HG02678 (cell line): Measurements from ENCODE around the gene FLNB.
A peak's percentile ranks its signal among the peaks of the same experiment; 100 is the strongest.

Experiments
- ATAC-seq: cut with Tn5 transposase; IDR thresholded peaks from one replicate; pipeline ENCODE4 v1.9.1; 2021; ENCODE audit warnings: mild to moderate bottlenecking, moderate library complexity; ENCODE audit not compliant: unreplicated experiment

Gene FLNB

DNA sequence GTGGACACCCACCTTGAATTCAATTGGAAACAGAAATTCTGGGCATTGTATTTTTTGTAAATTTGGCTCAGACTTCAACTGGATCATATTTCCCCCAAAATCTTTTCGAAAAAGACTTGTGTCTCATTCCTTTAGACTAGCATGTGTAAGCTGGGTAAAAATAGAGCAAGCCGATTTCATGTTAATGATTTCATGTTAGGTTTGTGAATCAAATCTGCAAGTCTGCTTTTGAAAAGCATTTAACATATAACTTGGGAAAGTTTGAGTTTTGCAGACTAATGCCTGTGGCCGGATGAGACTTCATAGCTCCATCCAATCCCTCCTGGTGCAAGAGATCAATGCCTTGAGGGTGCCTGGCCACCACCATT, 64.5 kb downstream of the FLNB start:
- ATAC-seq: no peak

DNA sequence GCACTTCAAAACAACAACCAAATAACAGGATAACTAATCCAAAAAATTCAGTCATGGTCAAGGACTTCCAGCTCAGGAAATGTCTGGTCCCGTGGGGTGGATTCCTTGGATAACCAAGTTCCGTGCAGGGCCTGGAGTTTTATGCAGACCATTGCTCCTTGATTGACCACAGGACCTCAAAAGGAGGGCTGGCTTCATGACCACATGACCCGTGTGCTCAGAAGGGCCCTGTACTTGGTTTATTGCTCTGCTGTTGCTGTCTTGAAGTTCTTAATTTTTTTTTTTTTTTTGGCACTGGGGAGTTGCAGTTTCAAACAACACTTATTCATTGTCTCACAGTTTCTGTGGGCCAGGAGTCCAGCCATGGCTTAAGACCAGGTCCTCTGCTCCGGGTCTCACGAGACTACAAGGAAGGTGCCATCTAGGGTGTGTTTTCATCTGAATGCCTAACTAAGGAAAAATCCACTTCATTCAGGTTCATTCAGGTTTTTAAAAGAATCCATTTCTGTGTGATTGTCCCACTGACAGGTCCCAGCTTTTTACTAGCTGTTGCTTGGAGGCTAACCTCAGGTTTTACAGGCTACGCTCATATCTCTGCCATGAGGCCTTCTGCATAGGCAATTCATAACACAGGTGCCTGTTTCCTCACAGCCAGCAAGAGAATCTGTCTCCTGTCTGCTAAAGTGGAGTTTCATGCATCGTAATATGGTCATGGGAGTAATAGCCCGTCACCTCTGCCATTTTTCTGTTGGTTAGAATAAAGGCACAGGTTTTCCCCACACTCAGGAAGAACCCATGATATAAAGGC, 65.3 kb downstream of the FLNB start:
- peak; percentile 42 for ATAC-seq

DNA sequence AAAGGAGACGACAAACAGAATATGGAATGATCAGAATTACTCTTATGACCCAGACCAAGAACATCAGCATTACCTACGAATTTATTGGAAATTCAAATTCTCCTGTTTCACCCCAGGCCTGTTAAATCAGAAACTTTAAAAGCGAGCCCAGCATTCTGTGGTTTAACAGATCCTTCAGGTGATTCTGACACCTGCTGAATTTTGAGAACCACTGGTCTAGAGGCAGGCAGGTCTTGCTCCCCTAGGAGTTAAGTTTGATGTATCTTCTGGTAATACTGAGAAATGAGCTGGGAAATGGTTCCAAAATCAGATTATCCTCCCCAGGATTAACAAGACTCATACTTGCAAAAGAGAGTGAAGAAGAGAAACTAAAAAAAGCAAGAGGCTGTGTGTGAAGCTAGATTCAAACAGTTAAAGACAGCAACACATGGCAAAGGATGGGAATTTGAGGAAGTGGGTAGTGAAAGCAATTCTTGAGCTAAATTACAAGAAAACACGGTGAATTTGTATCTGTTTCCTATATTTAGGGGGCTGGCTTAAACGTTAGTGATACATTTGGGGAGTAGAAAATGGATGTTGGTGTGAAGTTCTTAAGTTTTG, 66.0 kb downstream of the FLNB start:
- peak; percentile 46 for ATAC-seq

DNA sequence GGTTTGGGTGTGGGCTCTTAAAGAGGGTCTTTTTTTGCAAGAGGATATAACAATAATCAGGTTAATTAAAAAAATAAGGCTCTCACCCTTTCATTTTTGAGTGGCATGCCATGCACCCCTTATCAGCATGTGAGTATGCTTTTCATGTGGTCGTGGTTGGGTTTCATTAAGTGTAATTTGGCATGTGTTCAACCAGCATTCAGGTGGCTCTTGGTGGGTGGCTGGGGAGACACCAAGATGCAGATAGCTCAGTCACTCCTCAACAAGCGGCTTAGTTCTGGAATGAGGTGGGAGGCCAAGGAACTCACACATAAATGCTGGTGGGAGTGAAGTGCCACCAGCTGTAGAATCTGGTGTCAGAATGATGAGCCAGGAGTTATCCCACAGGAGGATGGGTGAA, 66.8 kb downstream of the FLNB start:
- no peak for ATAC-seq

DNA sequence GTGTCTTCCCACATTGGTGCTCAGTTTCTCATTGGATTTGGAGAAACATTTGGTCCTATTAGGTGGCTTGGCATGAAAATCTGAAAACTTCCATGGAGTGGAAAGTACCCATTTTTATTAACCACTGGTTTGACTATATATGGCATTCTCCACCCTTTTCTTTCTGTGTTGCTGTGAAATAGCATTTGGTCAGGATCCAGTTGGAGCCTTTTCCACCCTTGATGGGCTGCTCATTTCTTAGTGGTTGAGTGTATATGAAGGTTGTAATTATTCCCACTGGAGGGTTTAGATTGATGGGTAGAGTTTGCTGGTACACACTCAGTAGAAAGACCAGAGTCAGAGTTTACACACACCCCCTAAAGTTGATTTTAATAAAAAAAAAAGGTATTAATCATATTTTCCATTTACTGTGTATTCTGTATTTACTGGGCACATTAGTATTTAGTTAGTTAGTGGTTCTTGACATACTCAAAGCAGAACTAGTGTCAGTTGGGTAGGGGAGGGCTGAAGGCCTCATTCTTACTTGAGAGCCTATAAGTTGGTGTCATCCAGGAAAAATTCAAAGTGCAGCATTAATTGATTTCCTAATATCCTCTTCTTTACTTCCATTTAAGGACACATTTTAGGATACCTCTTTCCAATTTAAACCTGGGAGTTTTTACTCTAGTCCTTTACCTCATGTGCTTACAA, 69.5 kb downstream of the FLNB start:
- no peak for ATAC-seq

DNA sequence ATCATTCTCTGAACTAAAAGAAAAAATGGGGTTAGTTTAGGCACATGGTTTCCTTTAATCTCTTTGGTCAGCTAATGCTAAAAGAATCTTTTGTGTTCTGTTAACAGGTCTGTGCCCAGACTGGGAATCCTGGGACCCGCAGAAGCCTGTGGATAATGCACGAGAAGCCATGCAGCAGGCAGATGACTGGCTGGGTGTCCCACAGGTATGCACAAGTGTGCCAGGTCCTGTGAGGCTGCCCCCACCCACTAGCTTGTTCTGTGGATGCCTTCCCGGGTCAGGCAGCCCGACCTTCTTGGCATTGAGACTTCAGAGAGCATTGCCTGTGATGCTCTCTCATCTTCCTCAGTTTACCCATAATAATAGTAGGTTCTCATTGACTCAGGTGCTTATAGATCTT, 70.4 kb downstream of the FLNB start:
- ATAC-seq: no peak

DNA sequence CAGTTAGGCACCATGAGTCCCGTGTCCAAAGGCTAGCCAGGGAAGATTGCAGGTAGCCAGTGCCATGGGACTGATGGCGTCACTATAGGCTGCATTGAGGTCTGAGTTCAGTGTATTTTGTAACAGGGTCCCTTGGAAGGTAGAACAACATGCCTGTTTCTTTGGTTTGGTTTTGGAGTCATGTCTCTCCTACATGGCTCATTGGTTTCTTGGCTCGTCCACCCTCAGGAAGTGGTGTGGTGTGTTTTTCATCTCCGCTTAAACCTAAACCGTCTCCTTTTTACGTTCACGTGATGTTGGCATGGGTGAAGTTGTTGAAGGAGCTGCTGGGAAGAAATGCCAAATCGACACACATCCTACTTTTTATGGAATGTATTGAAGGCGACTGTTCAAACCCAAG, 71.6 kb downstream of the FLNB start:
- ATAC-seq: no peak

DNA sequence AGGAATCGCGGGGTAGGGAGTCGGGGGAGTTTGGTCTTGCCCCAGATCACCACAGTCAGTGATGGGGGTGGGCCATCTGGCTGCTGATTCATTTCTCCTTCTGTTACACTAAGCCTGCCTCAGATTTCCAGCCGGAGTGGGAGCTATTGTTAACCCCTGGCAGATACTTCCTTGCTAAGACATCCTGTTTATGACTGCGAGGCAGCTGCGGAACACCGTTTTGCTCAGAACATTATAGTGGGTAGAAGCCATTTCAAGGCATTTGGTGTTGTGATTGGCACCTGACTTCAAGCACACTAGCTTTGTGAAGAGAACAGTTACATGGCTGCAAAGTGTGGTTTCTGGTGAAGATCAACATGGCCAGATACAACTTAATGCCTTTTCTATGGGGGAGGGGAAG, 73.8 kb downstream of the FLNB start:
- ATAC-seq: no peak

DNA sequence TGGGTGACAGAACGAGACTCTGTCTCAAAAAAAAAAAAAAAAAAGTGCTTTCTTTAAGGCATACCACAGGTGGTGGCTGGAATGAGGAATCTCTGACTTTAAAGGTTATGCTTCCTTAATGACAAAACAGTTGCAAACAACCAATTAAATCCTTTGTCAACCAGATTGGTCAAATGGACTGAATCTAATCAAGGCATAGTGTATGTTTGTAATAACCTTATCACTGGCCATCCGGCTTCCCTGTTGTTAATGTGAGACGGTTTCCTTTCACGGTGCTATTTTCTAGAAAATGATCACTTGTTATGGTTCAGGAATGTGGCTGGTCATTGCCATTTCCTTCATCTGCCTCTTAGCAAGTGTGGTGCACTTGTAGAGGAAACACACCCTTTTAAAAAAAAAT, 75.9 kb downstream of the FLNB start:
- ATAC-seq: no peak

DNA sequence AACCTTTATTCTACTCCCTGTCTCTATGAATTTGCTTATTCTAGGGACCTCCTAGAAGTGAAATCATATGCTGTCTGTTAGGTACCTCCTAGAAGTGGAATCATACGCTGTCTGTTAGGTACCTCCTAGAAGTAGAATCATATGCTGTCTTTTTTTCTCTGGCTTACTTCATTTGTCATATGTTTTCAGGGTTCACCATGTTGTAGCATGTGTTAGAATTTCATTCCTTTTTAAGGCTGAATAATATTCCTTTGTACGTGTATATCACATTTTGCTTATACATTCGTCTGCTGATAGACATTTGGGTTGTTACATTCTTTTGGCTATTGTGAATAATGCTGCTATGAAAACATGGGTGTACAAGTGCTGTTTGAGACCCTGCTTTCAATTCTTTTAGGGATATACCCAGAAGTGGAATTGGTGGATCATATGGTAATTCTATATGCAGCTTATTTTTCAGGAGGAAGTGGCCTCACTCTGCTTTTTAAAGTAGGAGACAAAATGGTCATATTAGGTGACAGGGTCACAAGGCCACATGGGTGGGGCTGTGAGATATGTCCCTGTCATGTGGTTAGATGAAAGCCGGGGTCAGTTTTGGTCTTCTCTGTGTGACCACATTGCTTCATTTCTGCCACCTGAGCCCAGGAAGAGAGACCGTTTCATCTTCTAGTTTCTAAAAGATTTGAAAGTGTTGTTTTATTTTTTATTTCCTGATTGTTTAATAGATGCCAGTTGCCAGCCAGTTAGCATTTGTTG, 76.7 kb downstream of the FLNB start:
- peak; percentile 80 for ATAC-seq

DNA sequence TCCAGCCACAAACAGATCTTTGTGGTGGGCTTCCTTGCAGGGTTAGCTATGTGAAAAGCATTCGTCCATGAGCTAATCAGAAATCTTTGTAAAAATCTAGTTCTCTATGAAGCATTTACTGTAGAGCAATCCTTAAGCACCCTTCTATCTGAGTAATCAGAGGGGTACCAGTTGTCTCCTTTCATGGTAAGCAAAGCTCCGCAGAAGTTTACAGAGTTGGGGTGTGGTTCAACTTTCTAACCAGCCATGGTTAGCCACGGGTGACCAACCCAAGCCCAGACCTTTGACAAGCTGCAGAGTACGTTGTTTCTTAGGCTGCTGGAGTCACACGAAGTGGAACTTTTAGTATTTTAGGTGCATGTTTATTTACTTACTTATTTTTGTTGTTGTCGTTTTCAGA, 77.4 kb downstream of the FLNB start:
- ATAC-seq: peak; percentile 24

DNA sequence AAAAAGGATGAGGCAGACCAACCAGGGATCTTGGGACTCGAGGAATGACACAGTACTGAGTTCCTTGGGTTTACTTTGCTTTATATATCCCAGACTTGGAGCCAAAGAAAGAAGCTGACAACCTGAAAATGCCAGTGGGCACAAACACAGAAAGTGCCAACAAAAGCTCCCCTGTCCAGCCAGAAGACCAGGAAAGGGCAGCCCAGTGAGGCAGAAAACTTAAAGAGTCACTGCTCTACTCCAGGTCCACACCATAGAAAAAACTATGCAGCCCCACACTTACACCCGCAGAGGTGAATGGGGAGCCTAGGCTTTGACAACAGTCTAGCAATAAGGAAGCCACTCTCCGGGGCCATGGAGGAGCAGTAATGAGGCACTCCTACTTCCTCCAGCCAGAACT, 80.3 kb downstream of the FLNB start:
- no peak for ATAC-seq

DNA sequence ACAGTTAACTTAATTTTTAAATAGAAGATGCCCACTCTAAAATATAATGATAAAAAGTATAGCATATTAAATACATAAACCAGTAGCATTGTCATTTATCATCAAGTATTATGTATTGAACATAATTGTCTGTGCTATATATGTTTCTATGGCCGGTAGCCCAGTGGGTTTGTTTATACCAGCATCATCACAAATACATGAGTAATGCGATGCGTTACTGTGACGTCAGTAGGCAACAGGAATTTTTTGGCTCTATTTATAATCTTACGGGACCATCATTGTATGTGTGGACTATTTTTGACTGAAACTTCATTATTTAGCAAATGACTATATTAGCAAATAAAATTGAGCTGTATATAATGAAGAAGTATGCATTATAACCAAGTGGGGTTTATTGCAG, 82.1 kb downstream of the FLNB start:
- no peak for ATAC-seq

DNA sequence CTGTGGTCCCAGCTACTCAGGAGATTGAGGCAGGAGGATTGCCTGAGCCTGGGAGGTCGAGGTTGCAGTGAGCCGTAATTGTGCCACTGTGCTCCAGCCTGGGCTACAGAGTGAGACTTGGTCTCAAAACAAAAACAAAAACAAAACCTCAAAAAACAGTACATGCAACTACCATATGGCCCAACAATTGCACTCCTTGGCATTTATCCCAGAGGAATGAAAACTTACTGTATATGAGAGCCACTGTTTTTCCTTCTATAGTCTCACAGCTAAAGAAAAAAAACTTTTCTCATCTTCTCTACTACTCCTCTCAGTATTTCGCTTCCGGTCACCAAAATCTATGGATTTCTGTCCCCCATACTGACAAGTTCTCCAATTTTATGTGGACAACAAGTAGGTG, 84.3 kb downstream of the FLNB start:
- ATAC-seq: no peak

DNA sequence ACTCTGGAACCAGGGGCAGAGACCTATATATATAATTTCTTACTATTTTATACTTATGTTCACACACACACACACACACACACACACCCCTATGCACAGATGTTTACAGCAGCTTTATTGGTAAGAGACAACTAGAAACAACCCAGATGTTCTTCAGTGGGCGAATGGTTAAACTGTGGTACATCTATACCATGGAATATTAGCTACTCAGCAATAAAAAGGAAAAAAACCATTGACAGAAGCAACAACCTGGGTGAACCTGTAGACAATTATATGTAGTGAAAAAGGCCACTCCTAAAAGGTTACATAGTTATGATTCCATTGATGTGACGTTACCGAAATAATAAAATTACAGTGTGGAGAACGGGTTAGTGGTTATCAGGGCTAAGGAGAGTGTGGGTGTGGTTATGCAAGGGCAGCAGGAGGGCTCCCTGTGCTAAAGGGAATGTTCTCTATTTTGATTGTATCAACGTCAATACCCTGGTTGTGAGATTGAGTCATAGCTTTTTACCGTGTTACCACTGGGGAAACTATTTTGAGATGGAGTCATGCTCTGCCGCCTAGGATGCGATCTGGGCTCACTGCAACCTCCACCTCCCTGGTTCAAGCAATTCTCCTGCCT, 85.5 kb downstream of the FLNB start:
- no peak for ATAC-seq

DNA sequence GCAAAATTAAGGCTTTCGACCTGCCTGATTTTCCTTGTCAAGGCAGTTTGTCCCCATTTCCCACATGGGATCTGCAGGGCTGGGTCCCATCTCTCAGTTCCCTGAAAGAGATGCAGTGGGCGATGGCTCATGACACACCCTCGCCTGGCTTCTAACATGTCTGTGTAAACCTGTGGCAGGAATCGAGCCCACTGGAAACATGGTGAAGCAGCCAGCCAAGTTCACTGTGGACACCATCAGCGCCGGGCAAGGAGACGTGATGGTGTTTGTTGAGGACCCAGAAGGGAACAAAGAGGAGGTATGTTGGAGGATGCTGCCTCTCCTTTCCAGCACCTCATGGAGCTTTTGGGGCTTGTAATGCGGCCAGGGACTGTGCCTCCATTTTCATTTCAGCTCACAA, 86.4 kb downstream of the FLNB start:
- no peak for ATAC-seq

DNA sequence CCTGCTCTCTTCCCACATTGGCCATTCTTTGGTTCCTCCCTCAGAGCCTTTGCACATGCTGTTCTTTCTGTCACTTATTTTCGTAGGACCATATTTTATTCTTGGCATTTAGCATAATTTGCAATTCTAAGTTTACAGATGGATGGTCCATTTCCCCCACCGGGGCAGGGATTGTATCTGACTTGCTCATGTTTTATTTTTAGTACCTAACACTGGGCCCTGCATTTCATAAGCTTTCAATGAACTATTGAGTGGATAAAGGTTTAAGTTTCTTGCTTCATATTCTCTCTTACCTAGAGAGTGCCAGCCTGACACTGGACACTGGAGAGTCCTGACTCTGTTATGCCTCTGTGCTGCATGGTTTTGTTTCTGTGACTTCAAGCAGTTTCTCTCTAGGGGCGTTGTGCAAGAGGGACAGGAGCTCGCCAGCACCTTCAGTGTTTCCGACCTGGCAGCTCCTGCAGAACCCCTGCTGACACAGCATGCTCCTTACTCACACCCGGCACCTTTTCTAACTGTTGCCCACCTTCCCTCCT, 87.4 kb downstream of the FLNB start:
- no peak for ATAC-seq

DNA sequence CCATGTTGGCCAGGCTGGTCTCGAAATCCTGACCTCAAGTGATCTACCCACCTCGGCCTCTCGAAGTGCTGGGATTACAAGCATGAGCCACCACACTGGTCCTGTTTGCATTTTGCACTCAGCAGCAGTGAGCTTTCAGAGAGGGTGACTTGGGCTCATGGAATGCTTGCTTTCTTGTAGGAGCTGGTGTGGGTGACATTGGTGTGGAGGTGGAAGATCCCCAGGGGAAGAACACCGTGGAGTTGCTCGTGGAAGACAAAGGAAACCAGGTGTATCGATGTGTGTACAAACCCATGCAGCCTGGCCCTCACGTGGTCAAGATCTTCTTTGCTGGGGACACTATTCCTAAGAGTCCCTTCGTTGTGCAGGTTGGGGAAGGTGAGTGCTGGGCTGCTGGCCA, 90.3 kb downstream of the FLNB start:
- ATAC-seq: no peak

DNA sequence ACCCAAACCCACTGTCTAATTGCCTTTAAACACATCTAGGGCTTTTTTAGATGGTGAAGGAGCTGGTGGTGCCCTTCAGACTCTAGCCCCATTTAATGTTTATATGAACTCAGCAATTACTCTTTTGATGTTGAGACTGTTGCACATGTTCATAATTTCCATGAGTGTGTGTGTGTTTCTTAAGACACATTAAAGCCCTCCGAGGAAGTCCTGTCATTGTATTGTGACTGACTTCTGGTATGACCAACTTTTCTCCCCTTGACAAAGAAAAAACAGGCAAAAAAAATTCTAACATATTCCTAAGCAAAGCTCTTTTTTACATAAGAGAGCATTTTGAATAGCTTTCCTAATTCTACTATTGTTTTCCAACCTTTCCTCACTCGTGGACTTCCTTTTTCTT, 91.6 kb downstream of the FLNB start:
- no peak for ATAC-seq

DNA sequence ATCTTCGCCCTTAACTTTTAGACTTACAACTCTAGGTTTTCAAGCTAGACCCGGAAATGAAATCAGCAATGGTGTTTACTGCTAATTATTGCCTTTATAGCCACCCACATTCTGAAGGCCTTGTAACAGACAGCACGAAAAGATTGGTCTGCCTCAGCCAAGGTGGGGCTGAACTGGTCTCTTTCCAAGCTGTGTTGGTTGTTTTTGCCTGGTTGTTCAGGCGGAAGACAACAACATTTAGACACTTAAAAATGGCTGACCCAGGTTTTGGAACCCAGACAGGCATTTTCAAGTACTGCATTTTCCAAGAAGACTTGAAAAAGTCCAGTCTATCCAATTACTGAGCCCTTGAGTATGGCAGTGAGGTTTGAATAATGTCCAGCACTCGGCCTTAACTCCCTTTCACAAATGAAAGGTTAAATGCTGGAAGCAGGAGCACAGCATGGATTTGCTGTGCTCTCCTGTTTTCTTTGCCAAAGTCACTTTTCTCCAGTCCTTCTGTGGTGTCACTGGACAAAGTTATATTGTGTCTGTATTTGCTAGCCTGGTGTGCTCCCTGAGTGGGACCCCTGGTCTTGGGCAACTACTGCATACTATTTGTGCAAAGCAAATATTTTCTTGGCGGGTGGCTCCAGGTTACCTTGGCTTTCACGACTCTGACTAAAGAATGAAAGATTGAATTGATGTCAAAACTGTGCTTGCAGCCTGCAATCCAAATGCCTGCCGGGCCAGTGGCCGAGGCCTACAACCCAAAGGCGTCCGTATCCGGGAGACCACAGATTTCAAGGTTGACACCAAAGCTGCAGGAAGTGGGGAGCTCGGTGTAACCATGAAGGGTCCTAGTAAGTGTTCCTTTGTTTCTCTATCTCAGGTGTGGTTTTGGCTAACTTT, 93.5 kb downstream of the FLNB start:
- ATAC-seq: no peak
